H9 (cell line): ENCODE measurements around the gene NTF3. TPM values are rescaled to one million over a fixed set of nuclear protein-coding genes. Genes with fewer than 3 reads are reported as not detected.

Experiments used
- DNase-seq: peaks from one replicate; pipeline ENCODE4 v3.0.0-alpha.2; 2017
- H2AFZ ChIP-seq: one replicate; pipeline ENCODE4 v1.6.1; 2013; ENCODE audit warnings: mild to moderate bottlenecking, low read length, control low read depth, moderate library complexity
- H2AK5ac ChIP-seq: 2 replicates; pipeline ENCODE4 v1.6.1; 2013; ENCODE audit warnings: low read length, control low read depth, mixed read lengths; ENCODE audit not compliant: insufficient read length
- H2BK120ac ChIP-seq: one replicate; pipeline ENCODE4 v1.6.1; 2013; ENCODE audit warnings: low read depth, mild to moderate bottlenecking, low read length, control low read depth, inconsistent platforms; ENCODE audit not compliant: poor library complexity, severe bottlenecking
- H2BK12ac ChIP-seq: 2 replicates; pipeline ENCODE4 v1.6.1; 2013; ENCODE audit warnings: low read length, control low read depth, mixed read lengths, low read depth; ENCODE audit not compliant: insufficient read length
- H2BK15ac ChIP-seq: 2 replicates; pipeline ENCODE4 v1.6.1; 2013; ENCODE audit warnings: low read depth, low read length, control low read depth
- H2BK20ac ChIP-seq: one replicate; pipeline ENCODE4 v1.6.1; 2013; ENCODE audit warnings: low read depth, mild to moderate bottlenecking, low read length, control low read depth, inconsistent platforms; ENCODE audit not compliant: poor library complexity, severe bottlenecking
- H2BK5ac ChIP-seq: 2 replicates; pipeline ENCODE4 v1.6.1; 2013; ENCODE audit warnings: low read length, control low read depth, mixed read lengths; ENCODE audit not compliant: insufficient read length
- H3K14ac ChIP-seq: 2 replicates; pipeline ENCODE4 v1.6.1; 2013; ENCODE audit warnings: low read length, control low read depth; ENCODE audit not compliant: insufficient read depth
- H3K18ac ChIP-seq: 2 replicates; pipeline ENCODE4 v1.6.1; 2013; ENCODE audit warnings: low read depth, mild to moderate bottlenecking, mixed read lengths, low read length, control low read depth; ENCODE audit not compliant: insufficient read length
- H3K23ac ChIP-seq: 2 replicates; pipeline ENCODE4 v1.6.1; 2013; ENCODE audit warnings: low read length, control low read depth, mixed read lengths, low read depth; ENCODE audit not compliant: insufficient read length
- H3K23me2 ChIP-seq: 2 replicates; pipeline ENCODE4 v1.6.1; 2013; ENCODE audit warnings: low read depth, mild to moderate bottlenecking, mixed read lengths, low read length, control low read depth; ENCODE audit not compliant: insufficient read length, poor library complexity, severe bottlenecking
- H3K27ac ChIP-seq: 2 replicates; pipeline ENCODE4 v1.5.1; 2013; ENCODE audit warnings: low read length, control low read depth, mixed read lengths, low read depth; ENCODE audit not compliant: insufficient read length
- H3K27me3 ChIP-seq: 2 replicates; pipeline ENCODE4 v1.6.1; 2013; ENCODE audit warnings: low read length, control low read depth, inconsistent platforms; ENCODE audit not compliant: insufficient read depth
- H3K4ac ChIP-seq: 2 replicates; pipeline ENCODE4 v1.6.1; 2013; ENCODE audit warnings: low read depth, mild to moderate bottlenecking, control low read depth, inconsistent platforms, low read length, moderate library complexity
- H3K4me1 ChIP-seq: 2 replicates; pipeline ENCODE4 v1.6.1; 2013; ENCODE audit warnings: low read length, control low read depth, inconsistent platforms; ENCODE audit not compliant: insufficient read depth
- H3K4me2 ChIP-seq: 2 replicates; pipeline ENCODE4 v1.6.1; 2013; ENCODE audit warnings: low read length, control low read depth, mixed read lengths; ENCODE audit not compliant: insufficient read length, insufficient read depth
- H3K56ac ChIP-seq: 2 replicates; pipeline ENCODE4 v1.6.1; 2013; ENCODE audit warnings: low read depth, mild to moderate bottlenecking, mixed read lengths, low read length, control low read depth; ENCODE audit not compliant: insufficient read length
- H3K79me1 ChIP-seq: 2 replicates; pipeline ENCODE4 v1.6.1; 2013; ENCODE audit warnings: low read depth, mild to moderate bottlenecking, moderate library complexity, low read length, control low read depth, inconsistent platforms; ENCODE audit not compliant: insufficient read depth, poor library complexity, severe bottlenecking
- H3K79me2 ChIP-seq: 2 replicates; pipeline ENCODE4 v1.6.1; 2013; ENCODE audit warnings: low read length, control low read depth, inconsistent platforms; ENCODE audit not compliant: insufficient read depth
- H3K9ac ChIP-seq: 2 replicates; pipeline ENCODE4 v1.6.1; 2013; ENCODE audit warnings: low read length, control low read depth, mixed read lengths; ENCODE audit not compliant: insufficient read length; ENCODE audit errors: extremely low read depth
- H3K9me3 ChIP-seq: one replicate; pipeline ENCODE4 v1.6.1; 2013; ENCODE audit warnings: low read depth, low read length, inconsistent platforms; ENCODE audit not compliant: control insufficient read depth
- H3T11ph ChIP-seq: one replicate; pipeline ENCODE4 v1.6.1; 2013; ENCODE audit warnings: mild to moderate bottlenecking, low read length, control low read depth, inconsistent platforms
- H4K20me1 ChIP-seq: one replicate; pipeline ENCODE4 v1.6.1; 2013; ENCODE audit not compliant: control insufficient read depth, insufficient read length, insufficient read depth
- H4K5ac ChIP-seq: 2 replicates; pipeline ENCODE4 v1.6.1; 2013; ENCODE audit warnings: low read depth, mild to moderate bottlenecking, mixed read lengths, low read length, control low read depth; ENCODE audit not compliant: insufficient read length
- H4K8ac ChIP-seq: replicated peaks from 2 replicates; pipeline ENCODE4 v1.6.1; 2013; ENCODE audit warnings: low read length, control low read depth, mixed read lengths, low read depth; ENCODE audit not compliant: insufficient read length
- H4K91ac ChIP-seq: 2 replicates; pipeline ENCODE4 v1.6.1; 2013; ENCODE audit warnings: low read depth, mild to moderate bottlenecking, moderate library complexity, mixed read lengths, low read length, control low read depth; ENCODE audit not compliant: insufficient read length
- H3K27ac Mint-ChIP-seq, 3 experiments: 2 replicates in 2 of 3; 3 replicates in 1 of 3; pipeline ENCODE4 v1.8.0; 2020 to 2021; ENCODE audit warnings: mixed read lengths in 3 of 3, mild to moderate bottlenecking in 1 of 3, moderate library complexity in 1 of 3
- H3K27me3 Mint-ChIP-seq: 2 replicates; pipeline ENCODE4 v1.8.0; 2021; ENCODE audit warnings: low read depth, mild to moderate bottlenecking, moderate library complexity, mixed read lengths
- H3K36me3 Mint-ChIP-seq, 3 experiments: 2 replicates in 2 of 3; 3 replicates in 1 of 3; pipeline ENCODE4 v1.8.0; 2020 to 2021; ENCODE audit warnings: low read depth in 3 of 3, mixed read lengths in 3 of 3; ENCODE audit not compliant: insufficient read depth in 1 of 3
- H3K4me1 Mint-ChIP-seq, 2 experiments: 2 replicates each; pipeline ENCODE4 v1.8.0; 2020; ENCODE audit warnings: mixed read lengths in 2 of 2
- H3K4me3 Mint-ChIP-seq, 2 experiments: 2 replicates in 1 of 2; 3 replicates in 1 of 2; pipeline ENCODE4 v1.8.0; 2020 to 2021; ENCODE audit warnings: mild to moderate bottlenecking in 2 of 2, mixed read lengths in 2 of 2, moderate library complexity in 1 of 2
- H3K9me3 Mint-ChIP-seq, 2 experiments: 2 replicates in 1 of 2; 3 replicates in 1 of 2; pipeline ENCODE4 v1.8.0; 2020; ENCODE audit warnings: mild to moderate bottlenecking in 2 of 2, mixed read lengths in 2 of 2, moderate library complexity in 1 of 2
- WGBS: extraction: QIAGEN DNeasy Blood & Tissue Kit; methylation state at CpG from one replicate; pipeline ENCODE4 v1.1.7; 2013; ENCODE audit warnings: missing lambda C conversion rate, low lambda C conversion rate, mixed read lengths; ENCODE audit not compliant: insufficient read length; ENCODE audit errors: extremely low coverage; 5-methylcytosine and 5-hydroxymethylcytosine counted together
- total RNA-seq: library from RNA; stranded (reverse); gene quantifications from 2 replicates; pipeline ENCODE4 v1.2.1, GENCODE V29; 2021
- TF ChIP-seq, protein P1 (sequence below): fragments of 200-600 bp; sonication (generic); conservative IDR thresholded peaks from 3 replicates; pipeline ENCODE4 v1.8.0; 2021; ENCODE audit warnings: antibody characterized with exemption, mild to moderate bottlenecking

The NTF3 gene
- total RNA-seq, 1 experiment from 2014 or later, result 0.48 TPM

DNA sequence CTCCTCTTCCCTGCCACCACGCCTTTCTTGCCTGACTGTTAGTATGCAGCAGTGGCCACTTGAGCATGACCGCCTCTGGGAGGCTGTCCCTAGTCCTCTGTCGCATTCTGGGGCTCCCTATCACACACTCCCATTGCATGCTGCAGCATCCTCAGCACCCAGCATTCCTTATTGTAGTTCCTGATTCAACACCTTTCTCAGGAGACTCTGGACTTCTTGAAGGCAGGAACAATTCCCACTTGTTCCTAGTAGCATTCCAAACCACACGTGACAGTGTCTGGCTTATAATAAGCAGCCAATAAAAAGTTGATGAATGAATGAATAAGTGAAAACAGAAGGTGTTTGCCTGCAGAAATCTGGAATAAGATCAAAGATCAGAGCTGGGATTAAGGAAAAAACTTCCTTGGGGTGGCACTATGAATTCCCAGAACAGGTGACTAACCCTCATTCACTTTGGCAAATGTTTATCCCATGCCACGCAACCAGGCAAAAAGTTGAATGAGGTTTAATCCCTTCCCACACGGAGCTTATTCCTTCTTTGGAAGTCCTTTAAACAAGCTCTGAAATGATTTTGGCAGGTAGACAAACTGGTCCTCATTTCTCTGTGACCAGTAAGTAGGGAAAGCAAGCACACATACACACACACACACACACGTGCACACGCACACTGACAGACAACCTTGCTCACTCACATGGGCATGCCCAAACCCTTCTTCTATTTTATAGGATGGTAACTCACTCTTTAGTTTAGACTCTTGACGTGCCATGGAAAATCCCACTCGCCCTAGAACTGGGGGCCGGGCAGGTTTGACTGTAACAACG lies 26.5 kb downstream of the NTF3 start:
- H3K27me3 Mint-ChIP-seq, result peaks cover 4% of the 10 kb centered on the region
- H3K23me2 ChIP-seq, result no peaks in the 10 kb centered on the region
- H2AK5ac ChIP-seq, result no peak overlapping the region
- no peak overlapping the region for H3K27ac ChIP-seq
- H3T11ph ChIP-seq, result no peak overlapping the region
- no peak overlapping the region for H3K56ac ChIP-seq
- peaks cover 5% of the 10 kb centered on the region; the same call in 1 of the 2 replicates for H3K4me1 ChIP-seq
- H4K8ac ChIP-seq, result no peak overlapping the region
- DNase-seq, result no peak
- no peak overlapping the region for H2BK120ac ChIP-seq
- H2BK5ac ChIP-seq, result no peak overlapping the region
- no peaks in the 10 kb centered on the region for H3K9me3 ChIP-seq
- H3K4me2 ChIP-seq, result no peak overlapping the region
- no peaks in the 10 kb centered on the region for H3K27me3 ChIP-seq
- no peak overlapping the region for H2BK15ac ChIP-seq
- TF ChIP-seq, protein P1, sequence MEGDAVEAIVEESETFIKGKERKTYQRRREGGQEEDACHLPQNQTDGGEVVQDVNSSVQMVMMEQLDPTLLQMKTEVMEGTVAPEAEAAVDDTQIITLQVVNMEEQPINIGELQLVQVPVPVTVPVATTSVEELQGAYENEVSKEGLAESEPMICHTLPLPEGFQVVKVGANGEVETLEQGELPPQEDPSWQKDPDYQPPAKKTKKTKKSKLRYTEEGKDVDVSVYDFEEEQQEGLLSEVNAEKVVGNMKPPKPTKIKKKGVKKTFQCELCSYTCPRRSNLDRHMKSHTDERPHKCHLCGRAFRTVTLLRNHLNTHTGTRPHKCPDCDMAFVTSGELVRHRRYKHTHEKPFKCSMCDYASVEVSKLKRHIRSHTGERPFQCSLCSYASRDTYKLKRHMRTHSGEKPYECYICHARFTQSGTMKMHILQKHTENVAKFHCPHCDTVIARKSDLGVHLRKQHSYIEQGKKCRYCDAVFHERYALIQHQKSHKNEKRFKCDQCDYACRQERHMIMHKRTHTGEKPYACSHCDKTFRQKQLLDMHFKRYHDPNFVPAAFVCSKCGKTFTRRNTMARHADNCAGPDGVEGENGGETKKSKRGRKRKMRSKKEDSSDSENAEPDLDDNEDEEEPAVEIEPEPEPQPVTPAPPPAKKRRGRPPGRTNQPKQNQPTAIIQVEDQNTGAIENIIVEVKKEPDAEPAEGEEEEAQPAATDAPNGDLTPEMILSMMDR, result no peak
- no peak overlapping the region for H3K4ac ChIP-seq
- H4K20me1 ChIP-seq, result no peaks in the 10 kb centered on the region
- no peak overlapping the region for H3K18ac ChIP-seq
- H3K23ac ChIP-seq, result no peak overlapping the region
- H3K79me2 ChIP-seq, result no peaks in the 10 kb centered on the region
- H3K4me3 Mint-ChIP-seq, result no peak overlapping the region
- no peak overlapping the region for H4K91ac ChIP-seq
- H4K5ac ChIP-seq, result no peak overlapping the region
- H3K14ac ChIP-seq, result no peak overlapping the region
- H3K4me1 Mint-ChIP-seq, result peaks cover 9 to 12% of the 10 kb centered on the region in 2 experiments
- no peak overlapping the region for H3K27ac Mint-ChIP-seq
- H3K9ac ChIP-seq, result no peak overlapping the region
- no peak overlapping the region for H2AFZ ChIP-seq
- no peak overlapping the region for H2BK12ac ChIP-seq
- H2BK20ac ChIP-seq, result no peak overlapping the region
- H3K9me3 Mint-ChIP-seq, result peaks cover 0 to 7% of the 10 kb centered on the region in 2 experiments; a peak in 1 of 5 replicates
- no peaks in the 10 kb centered on the region for H3K79me1 ChIP-seq
- H3K36me3 Mint-ChIP-seq, result no peaks in the 10 kb centered on the region; a peak in 1 of 7 replicates
- WGBS, result no CpG with 5 or more reads among the region's 12 CpGs
